ENCODE data around the gene HTR4.
"Not testable (repeated sequence)": the region's sequence is repeated elsewhere in the genome, so short reads cannot be mapped to it uniquely, and the experiment has no call there.

The HTR4 gene

DNA sequence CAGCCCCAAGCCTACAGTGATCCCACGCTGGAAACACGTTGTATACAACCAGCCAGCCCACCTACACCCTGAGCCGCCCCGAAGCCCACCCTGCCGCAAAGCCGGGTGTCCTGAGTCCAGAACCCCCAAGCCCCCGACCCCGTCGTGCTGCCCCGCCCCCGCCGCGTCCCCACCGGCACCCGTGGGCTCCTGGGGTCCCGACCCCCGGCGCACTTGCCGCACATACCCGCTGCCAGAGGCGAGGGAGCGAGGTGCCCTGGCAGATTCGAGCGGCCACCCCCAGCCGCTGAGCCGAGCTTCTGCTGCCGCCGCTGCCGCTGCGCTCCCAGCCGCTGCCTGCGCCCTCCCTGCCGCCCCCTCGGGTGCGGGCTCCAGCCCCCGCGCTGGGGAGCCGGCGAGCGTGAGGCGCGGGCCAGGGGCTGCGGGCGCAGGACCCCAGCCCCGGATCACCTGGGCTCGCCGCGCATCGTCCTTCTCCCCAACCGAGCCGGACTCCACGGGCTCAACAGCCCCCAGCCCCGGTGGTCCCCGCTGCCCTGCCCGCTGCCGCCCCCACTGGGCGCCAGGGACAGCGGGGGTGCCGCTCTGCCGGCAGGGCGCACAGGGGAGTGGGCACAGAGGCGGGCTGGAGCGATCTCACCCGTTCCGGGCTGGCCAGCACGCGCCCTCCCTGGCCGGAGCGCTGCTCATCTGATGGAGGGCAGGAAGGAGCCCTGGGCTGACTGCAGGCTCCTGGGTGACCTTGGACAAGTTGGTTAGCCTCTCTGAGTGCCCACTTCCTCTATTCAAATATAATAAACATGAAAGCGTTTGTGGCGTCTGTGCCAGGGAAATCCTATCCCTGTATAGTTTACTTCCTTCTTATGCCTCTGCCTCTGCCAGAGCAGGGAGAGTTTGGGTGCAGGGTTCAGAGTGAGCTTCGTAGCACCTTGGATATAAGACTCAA, at the start of gene HTR4:
Gene HTR4, minus strand, starts transcription at position 692 of the 946 bp plus-strand sequence. CDS start 17,513 bp downstream, outside the sequence.
- no peak for DNase-seq (ENCODE audit: low read depth in 2 of 3, low spot score in 2 of 3)

DNA sequence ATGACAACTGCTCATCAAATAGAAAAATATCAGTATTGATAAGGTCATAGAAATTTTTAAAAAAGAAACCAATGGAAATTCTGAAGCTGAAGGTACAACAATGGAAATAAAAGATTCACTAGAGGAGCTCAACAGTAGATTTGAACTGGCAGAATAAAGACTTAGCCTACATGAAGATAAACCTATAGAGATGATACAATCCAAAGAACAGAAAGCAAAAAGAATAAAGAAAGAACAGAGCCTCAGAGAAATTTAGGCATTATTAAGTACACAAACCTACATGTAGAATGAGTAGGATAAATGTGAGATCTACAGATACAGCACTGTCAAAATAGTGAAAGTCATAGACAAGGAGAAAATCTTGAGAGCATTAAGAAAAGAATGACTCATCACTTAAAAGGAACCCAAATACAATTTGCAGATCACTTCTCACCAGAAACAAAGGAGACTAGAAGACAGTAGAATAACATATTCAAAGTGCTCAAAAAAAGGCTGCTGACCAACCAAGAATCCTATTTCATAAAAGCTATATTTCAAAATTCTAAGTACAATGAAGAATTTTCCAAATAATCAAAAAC, 47.8 kb upstream of the HTR4 start:
- DNase-seq (ENCODE audit: low read depth in 2 of 3, low spot score in 2 of 3): no peak

- no peak for DNase-seq (ENCODE audit: low read depth in 2 of 3, low spot score in 2 of 3)
Observed at GRCh38 chr5:148699028-148699427, 44.7 kb upstream of the HTR4 start.

DNA sequence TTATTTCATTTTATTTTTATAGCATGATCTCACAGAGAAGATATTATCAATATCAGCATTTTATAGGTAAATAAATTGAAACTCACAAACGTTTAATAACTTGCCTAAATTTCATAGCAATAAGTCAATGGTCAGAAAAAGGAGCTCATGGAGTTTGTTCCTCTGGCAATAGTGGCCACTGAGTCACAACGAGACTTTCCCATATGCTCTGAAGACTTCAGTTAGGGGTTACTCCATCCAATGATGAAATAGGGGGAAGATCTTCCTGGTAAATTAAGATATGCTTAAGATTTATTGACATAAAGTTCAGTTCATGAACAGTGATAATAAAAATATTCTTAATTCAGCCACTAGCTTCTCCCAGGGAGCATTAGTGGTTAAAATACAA, 43.5 kb upstream of the HTR4 start:
- no peak for DNase-seq (ENCODE audit: low read depth in 2 of 3, low spot score in 2 of 3)

GRCh38 chr5:148697180-148697808, 43.0 kb upstream of the HTR4 start:
- no peak for DNase-seq (ENCODE audit: low read depth in 2 of 3, low spot score in 2 of 3)

- no peak for DNase-seq (ENCODE audit: low read depth in 2 of 3, low spot score in 2 of 3)
Observed at GRCh38 chr5:148696187-148697036, 42.1 kb upstream of the HTR4 start.

- DNase-seq (ENCODE audit: low read depth in 2 of 3, low spot score in 2 of 3): no peak
Observed at GRCh38 chr5:148690945-148691344, 36.6 kb upstream of the HTR4 start.

GRCh38 chr5:148688787-148689186, 34.5 kb upstream of the HTR4 start:
- DNase-seq (ENCODE audit: low read depth in 2 of 3, low spot score in 2 of 3): no peak

GRCh38 chr5:148687871-148688270, 33.5 kb upstream of the HTR4 start:
- no peak for DNase-seq (ENCODE audit: low read depth in 2 of 3, low spot score in 2 of 3)

DNA sequence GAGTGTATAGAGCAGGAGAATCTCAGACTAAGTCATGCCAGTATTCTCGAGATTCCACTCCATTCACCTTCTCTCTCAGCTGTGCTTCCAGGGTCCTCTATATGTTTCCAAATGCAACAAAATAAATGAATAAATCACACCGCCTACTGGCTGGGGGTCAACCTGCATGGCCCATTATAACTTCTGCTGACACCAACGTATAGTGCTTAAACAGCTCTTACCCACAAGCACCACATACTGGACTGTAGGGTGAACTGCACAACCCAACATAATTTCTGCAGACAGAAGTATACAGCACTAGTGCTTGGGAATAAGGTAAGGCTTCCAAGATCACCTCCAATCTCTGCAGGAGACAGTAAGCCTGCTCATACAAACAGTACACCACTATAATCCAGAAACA, 33.1 kb upstream of the HTR4 start:
- no peak for DNase-seq (ENCODE audit: low read depth in 2 of 3, low spot score in 2 of 3)

DNA sequence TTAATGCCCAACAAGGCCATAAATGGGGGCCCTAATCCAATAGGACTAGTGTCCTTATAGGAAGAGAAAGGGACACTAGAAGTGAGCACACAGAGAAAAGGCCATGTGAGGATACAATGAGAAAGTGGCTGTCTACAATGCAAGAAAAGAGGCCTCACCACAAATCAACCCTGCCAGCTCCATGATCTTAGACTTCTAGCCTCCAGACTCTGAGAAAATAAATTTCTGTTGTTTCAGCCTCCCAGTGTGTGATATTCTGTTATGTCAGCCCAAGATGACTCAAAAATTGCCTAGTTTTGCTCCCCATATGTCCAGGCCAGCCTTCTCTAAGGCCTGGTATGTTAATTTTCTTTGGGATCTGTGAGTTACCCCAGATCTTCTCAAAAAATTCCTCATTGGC, 32.3 kb upstream of the HTR4 start:
- no peak for DNase-seq (ENCODE audit: low read depth in 2 of 3, low spot score in 2 of 3)

- no peak for DNase-seq (ENCODE audit: low read depth in 2 of 3, low spot score in 2 of 3)
Observed at GRCh38 chr5:148685520-148686134, 31.3 kb upstream of the HTR4 start.

- DNase-seq (ENCODE audit: low read depth in 2 of 3, low spot score in 2 of 3): no peak
Observed at GRCh38 chr5:148684528-148684927, 30.2 kb upstream of the HTR4 start.

GRCh38 chr5:148683651-148684050, 29.3 kb upstream of the HTR4 start:
- no peak for DNase-seq (ENCODE audit: low read depth in 2 of 3, low spot score in 2 of 3)

- DNase-seq (ENCODE audit: low read depth in 2 of 3, low spot score in 2 of 3): no peak
Observed at GRCh38 chr5:148682058-148683026, 28.0 kb upstream of the HTR4 start.

- no peak for DNase-seq (ENCODE audit: low read depth in 2 of 3, low spot score in 2 of 3)
Observed at GRCh38 chr5:148681157-148682057, 27.1 kb upstream of the HTR4 start.

DNA sequence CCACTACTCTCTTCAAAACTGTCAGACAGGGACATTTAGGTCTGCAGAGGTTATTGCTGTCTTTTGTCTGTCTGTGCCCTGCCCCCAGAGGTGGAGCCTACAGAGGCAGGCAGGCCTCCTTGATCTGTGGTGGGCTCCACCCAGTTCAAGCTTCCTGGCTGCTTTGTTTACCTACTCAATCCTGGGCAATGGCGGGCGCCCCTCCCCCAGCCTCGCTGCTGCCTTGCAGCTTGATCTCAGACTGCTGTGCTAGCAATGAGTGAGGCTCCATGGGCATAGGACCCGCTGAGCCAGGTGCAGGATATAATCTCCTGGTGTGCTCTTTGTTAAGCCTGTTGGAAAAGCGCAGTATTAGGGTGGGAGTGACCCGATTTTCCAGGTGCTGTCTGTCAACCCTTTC, 19.4 kb upstream of the HTR4 start:
- DNase-seq (ENCODE audit: low read depth in 2 of 3, low spot score in 2 of 3): not testable (repeated sequence)

GRCh38 chr5:148666353-148666752, 12.0 kb upstream of the HTR4 start:
- no peak for DNase-seq (ENCODE audit: low read depth in 2 of 3, low spot score in 2 of 3)

- DNase-seq (ENCODE audit: low read depth in 2 of 3, low spot score in 2 of 3): no peak
Observed at GRCh38 chr5:148665431-148665830, 11.1 kb upstream of the HTR4 start.

All from activated CD8-positive, alpha-beta memory T cell treated with anti-CD3 and anti-CD28 coated beads for 48 hours (primary cell).